Measurements from ENCODE around the gene KCNMB2. TPM values are rescaled to one million over a fixed set of nuclear protein-coding genes. Genes with fewer than 3 reads are reported as not detected.

The KCNMB2 gene
- total and polyA plus RNA-seq, 2 donors (not counting 1 experiment from before 2014, with no cell fraction given), result 0.17 TPM; not detected in 1

DNA sequence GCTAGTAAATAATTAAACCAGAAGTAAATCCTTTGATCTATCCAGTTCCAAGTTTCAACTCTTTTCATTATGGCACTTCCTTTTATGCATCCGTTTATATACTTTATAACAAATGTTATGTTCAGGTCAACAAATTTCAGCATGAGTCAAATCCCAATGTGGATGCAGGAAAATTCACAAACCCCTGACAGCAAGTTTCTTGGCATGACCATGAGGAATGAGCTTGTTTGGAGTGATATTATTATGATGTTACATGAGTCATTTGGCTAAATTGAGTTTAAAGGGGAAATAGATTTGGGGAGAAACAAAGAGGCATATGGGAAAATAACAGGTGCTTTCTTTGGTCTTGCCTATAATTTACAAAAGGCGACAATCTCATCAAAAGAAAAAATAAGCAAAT lies 32.1 kb upstream of the KCNMB2 start:
- no peak overlapping the region for H2AFZ ChIP-seq (ENCODE audit: low read length)
- no peaks in the 10 kb centered on the region for H3K27me3 ChIP-seq (ENCODE audit: control insufficient read depth, insufficient read depth, low read length)
- H3K9ac ChIP-seq (ENCODE audit: insufficient read depth, low read length), result no peak overlapping the region
- no peak overlapping the region for H3K4me2 ChIP-seq (ENCODE audit: extremely low read depth, insufficient read depth, low read length)
- H4K20me1 ChIP-seq (ENCODE audit: control insufficient read depth, extremely low read depth, insufficient read depth, low read length), result no peaks in the 10 kb centered on the region
- H3K27ac ChIP-seq (ENCODE audit: insufficient read depth, low read length), result no peak overlapping the region
- TF ChIP-seq EZH2 (IDR thresholded peaks at IDR 0.05; ENCODE audit: low read length, missing control alignments), result no peak
- TF ChIP-seq, protein P1, sequence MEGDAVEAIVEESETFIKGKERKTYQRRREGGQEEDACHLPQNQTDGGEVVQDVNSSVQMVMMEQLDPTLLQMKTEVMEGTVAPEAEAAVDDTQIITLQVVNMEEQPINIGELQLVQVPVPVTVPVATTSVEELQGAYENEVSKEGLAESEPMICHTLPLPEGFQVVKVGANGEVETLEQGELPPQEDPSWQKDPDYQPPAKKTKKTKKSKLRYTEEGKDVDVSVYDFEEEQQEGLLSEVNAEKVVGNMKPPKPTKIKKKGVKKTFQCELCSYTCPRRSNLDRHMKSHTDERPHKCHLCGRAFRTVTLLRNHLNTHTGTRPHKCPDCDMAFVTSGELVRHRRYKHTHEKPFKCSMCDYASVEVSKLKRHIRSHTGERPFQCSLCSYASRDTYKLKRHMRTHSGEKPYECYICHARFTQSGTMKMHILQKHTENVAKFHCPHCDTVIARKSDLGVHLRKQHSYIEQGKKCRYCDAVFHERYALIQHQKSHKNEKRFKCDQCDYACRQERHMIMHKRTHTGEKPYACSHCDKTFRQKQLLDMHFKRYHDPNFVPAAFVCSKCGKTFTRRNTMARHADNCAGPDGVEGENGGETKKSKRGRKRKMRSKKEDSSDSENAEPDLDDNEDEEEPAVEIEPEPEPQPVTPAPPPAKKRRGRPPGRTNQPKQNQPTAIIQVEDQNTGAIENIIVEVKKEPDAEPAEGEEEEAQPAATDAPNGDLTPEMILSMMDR (conservative IDR thresholded peaks at IDR 0.05 in 1 of 2, IDR thresholded peaks at IDR 0.05 in 1 of 2; ENCODE audit: low read depth in 1 of 2, low read length in 2 of 2), result no peak
- H3K9me3 ChIP-seq (ENCODE audit: control insufficient read depth, insufficient read depth, low read depth, low read length), result no peaks in the 10 kb centered on the region
- no peaks in the 10 kb centered on the region for H3K4me1 ChIP-seq (ENCODE audit: control insufficient read depth, extremely low read depth, insufficient read depth, low read length)
- no peak for DNase-seq (ENCODE audit: low read depth in 2 of 2)
- no peaks in the 10 kb centered on the region for H3K79me2 ChIP-seq (ENCODE audit: control insufficient read depth, insufficient read depth, low read length)
- H3K4me3 ChIP-seq (replicated peaks in 1 of 4; ENCODE audit: control extremely low read depth in 1 of 4, insufficient read depth in 1 of 4, low read depth in 3 of 4, low read length in 4 of 4), result no peak overlapping the region
- H3K36me3 ChIP-seq (ENCODE audit: control insufficient read depth, insufficient read depth, low read length), result no peaks in the 10 kb centered on the region

DNA sequence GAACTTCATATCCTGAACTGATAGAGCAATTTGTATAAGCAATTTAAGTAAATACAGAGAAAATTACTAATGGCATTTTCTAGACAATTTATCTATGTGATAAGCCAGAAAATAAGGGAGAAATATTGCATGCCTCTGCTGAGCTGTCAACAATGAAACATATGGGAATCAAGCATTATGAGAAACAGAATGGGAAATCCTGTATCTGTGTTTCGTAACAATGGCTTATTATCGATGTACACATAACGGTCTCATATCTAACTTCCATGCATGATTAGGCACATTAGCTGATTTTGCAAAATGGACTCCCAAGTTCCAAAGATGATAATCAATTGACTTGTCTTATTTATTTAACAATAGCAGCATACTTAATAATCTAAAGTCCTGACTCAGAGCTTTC lies 30.4 kb upstream of the KCNMB2 start:
- H3K4me2 ChIP-seq (ENCODE audit: extremely low read depth, insufficient read depth, low read length), result no peak overlapping the region
- no peaks in the 10 kb centered on the region for H3K27me3 ChIP-seq (ENCODE audit: control insufficient read depth, insufficient read depth, low read length)
- H3K4me1 ChIP-seq (ENCODE audit: control insufficient read depth, extremely low read depth, insufficient read depth, low read length), result no peaks in the 10 kb centered on the region
- H3K36me3 ChIP-seq (ENCODE audit: control insufficient read depth, insufficient read depth, low read length), result no peaks in the 10 kb centered on the region
- no peak overlapping the region for H3K9ac ChIP-seq (ENCODE audit: insufficient read depth, low read length)
- H2AFZ ChIP-seq (ENCODE audit: low read length), result no peak overlapping the region
- no peak for TF ChIP-seq EZH2 (IDR thresholded peaks at IDR 0.05; ENCODE audit: low read length, missing control alignments)
- TF ChIP-seq, protein P1 (conservative IDR thresholded peaks at IDR 0.05 in 1 of 2, IDR thresholded peaks at IDR 0.05 in 1 of 2; ENCODE audit: low read depth in 1 of 2, low read length in 2 of 2), result no peak
- H4K20me1 ChIP-seq (ENCODE audit: control insufficient read depth, extremely low read depth, insufficient read depth, low read length), result no peaks in the 10 kb centered on the region
- no peak for DNase-seq (ENCODE audit: low read depth in 2 of 2)
- H3K27ac ChIP-seq (ENCODE audit: insufficient read depth, low read length), result no peak overlapping the region
- H3K79me2 ChIP-seq (ENCODE audit: control insufficient read depth, insufficient read depth, low read length), result no peaks in the 10 kb centered on the region
- H3K4me3 ChIP-seq (replicated peaks in 1 of 4; ENCODE audit: control extremely low read depth in 1 of 4, insufficient read depth in 1 of 4, low read depth in 3 of 4, low read length in 4 of 4), result no peak overlapping the region
- no peaks in the 10 kb centered on the region for H3K9me3 ChIP-seq (ENCODE audit: control insufficient read depth, insufficient read depth, low read depth, low read length)

DNA sequence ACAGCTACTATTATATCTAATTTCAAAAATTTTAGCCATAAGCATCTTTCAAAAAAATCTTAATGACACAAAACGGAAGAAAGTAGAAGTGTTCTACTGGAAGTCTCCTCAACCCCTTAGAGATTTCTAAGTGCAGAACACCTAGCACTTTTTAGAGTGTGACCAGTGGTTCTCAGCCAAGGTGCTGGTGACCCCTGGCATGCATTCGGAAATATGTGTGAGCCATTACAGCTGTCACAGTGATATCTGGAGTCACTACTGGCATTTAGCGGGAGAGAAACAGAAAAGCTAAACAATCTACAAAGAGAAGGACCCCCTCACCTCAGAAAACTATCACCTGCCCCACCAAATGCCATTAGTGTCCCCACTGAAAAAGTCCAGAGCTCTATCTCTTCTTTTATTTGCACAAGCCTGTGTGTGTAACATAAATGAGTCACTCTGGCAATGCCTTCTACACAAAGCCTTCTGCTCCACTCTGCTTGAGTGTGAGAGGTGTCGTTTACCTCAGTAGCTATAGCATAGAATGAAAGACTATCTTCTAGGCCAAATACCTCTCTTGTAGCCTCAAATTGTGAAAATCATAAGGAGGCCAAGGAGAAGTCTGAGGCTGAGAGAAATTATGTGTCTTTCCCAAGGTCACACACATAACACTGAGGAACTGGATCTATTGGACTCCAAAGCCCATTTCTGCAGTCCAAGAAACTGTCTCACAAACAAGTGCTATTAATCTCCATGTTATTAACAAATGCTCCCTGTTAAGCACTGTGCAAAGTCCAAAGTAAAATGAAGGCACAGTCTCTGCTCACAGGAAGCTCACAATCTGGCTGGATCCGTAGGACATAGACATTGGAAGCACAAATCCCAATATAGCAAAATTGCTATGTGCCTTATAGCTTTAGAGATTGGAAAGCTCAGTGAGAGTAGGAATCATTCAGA lies 28.5 kb upstream of the KCNMB2 start:
- no peaks in the 10 kb centered on the region for H4K20me1 ChIP-seq (ENCODE audit: control insufficient read depth, extremely low read depth, insufficient read depth, low read length)
- TF ChIP-seq, protein P1 (conservative IDR thresholded peaks at IDR 0.05 in 1 of 2, IDR thresholded peaks at IDR 0.05 in 1 of 2; ENCODE audit: low read depth in 1 of 2, low read length in 2 of 2), result no peak
- no peak for TF ChIP-seq EZH2 (IDR thresholded peaks at IDR 0.05; ENCODE audit: low read length, missing control alignments)
- H3K27me3 ChIP-seq (ENCODE audit: control insufficient read depth, insufficient read depth, low read length), result no peaks in the 10 kb centered on the region
- H3K79me2 ChIP-seq (ENCODE audit: control insufficient read depth, insufficient read depth, low read length), result no peaks in the 10 kb centered on the region
- no peak overlapping the region for H3K9ac ChIP-seq (ENCODE audit: insufficient read depth, low read length)
- H3K4me2 ChIP-seq (ENCODE audit: extremely low read depth, insufficient read depth, low read length), result no peak overlapping the region
- H3K9me3 ChIP-seq (ENCODE audit: control insufficient read depth, insufficient read depth, low read depth, low read length), result no peaks in the 10 kb centered on the region
- no peak for DNase-seq (ENCODE audit: low read depth in 2 of 2)
- H3K4me1 ChIP-seq (ENCODE audit: control insufficient read depth, extremely low read depth, insufficient read depth, low read length), result no peaks in the 10 kb centered on the region
- H3K4me3 ChIP-seq (replicated peaks in 1 of 4; ENCODE audit: control extremely low read depth in 1 of 4, insufficient read depth in 1 of 4, low read depth in 3 of 4, low read length in 4 of 4), result no peak overlapping the region
- no peak overlapping the region for H3K27ac ChIP-seq (ENCODE audit: insufficient read depth, low read length)
- H2AFZ ChIP-seq (ENCODE audit: low read length), result no peak overlapping the region
- H3K36me3 ChIP-seq (ENCODE audit: control insufficient read depth, insufficient read depth, low read length), result no peaks in the 10 kb centered on the region

Data from fibroblast of lung (primary cell).